Hematopoietic multipotent progenitor cell treated with erythropoietin and hydrocortisone succinate and interleukin-3 and kit ligand, for 15 days (in vitro differentiated cells): ENCODE measurements around the gene TFF2.

Experiments used
- DNase-seq: peaks from one replicate; pipeline ENCODE4 v3.0.0-alpha.2; 2015; ENCODE audit warnings: low spot score

TFF2 gene

DNA sequence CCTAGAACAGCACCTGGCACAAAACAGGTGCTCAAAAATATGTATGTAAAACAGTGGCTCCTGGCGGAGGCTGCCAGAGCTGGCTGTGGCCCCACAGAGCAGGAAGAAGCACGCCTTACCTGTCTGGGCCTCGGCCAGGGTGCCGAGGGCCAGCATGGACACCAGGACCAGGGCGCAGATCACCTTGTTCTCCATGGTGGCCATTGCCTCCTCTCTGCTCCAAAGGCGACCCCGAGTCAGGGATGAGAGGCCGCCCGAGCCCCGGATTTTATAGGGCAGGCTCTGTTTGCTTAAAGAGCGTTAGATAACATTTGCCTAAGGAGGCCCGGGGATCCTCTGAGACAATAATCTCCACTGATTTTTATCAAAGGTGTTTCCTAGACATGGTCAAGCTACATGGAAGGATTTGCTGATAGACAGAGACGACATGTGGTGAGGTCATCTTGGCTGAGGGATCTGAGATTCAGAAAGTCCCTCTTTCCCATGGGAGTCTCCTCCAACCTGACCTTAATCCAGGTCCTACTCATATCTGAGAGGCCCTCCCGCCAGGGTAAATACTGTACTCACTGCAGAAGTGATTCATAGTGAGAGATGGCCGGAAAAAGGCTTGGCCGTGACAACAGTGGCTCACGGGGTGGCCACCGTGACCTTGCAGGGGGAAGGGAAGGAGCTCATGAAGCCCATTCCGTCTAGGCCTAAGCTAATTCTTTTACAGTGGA, 15.7 kb upstream of the TFF2 start, which contains the start of gene TFF1:
TSS of gene TFF1 (minus strand) at position 244 of the 719 bp plus-strand sequence. CDS start at position 204, 40 bp downstream.
- no peak for DNase-seq

GRCh38 chr21:42365770-42366169, 15.0 kb upstream of the TFF2 start:
- no peak for DNase-seq

GRCh38 chr21:42364304-42364865, 13.6 kb upstream of the TFF2 start:
- no peak for DNase-seq

DNA sequence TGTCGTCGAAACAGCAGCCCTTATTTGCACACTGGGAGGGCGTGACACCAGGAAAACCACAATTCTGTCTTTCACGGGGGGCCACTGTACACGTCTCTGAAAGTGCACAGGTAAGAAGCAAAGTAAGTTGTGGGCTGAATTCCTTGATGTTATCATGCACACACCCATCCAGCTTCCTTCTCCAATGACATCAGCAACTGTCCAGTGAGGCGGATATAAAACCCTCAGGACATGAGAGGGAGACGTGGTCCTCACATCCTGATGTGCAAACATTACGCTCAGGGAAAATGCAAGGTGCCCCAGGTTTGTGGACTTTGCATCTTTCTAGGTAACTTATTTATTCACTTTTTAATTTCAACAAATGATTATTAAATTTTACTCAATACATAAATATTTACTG, 12.5 kb upstream of the TFF2 start:
- no peak for DNase-seq

DNA sequence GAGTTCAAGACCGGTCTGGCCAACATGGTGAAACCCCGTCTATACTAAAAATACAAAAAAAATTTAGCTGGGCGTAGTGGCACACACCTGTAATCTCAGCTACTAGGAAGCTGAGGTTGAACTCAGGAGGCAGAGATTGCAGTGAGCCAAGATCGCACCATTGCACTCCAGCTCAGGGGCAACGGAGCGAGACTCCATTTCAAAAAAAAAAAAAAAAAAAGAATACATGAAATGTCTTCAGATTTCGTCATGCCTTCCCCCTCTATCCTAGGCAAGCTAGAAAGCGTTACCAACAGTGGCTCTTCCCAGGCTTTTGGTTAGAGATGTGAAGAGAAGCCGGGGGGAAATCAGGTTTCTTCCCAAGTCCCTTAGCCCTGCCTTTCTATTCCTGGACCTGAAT, 11.9 kb upstream of the TFF2 start:
- no peak for DNase-seq

- no peak for DNase-seq
Observed at GRCh38 chr21:42362198-42362597, 11.4 kb upstream of the TFF2 start.

- no peak for DNase-seq
Observed at GRCh38 chr21:42361286-42361685, 10.5 kb upstream of the TFF2 start.

- no peak for DNase-seq
Observed at GRCh38 chr21:42360317-42360716, 9.5 kb upstream of the TFF2 start.

DNA sequence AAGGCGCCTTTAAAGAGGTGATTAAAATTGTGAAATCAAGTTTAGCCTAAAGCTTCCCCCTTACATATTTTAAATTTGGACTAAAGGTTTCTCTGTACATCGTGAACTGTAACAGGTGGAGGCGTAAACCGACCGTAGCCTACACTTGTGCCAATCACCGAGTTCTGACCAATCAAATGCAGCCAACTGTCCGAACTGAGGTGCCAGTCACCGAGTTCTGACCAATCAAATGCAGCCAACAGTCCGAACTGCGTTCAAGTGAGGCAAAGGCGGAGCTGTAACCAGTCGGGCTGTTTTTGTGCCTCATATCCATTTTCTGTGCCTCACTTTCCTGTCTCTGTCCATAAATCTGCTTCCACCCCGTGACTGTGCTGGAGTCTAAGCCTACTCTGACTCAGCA, 8.1 kb upstream of the TFF2 start:
- no peak for DNase-seq

DNA sequence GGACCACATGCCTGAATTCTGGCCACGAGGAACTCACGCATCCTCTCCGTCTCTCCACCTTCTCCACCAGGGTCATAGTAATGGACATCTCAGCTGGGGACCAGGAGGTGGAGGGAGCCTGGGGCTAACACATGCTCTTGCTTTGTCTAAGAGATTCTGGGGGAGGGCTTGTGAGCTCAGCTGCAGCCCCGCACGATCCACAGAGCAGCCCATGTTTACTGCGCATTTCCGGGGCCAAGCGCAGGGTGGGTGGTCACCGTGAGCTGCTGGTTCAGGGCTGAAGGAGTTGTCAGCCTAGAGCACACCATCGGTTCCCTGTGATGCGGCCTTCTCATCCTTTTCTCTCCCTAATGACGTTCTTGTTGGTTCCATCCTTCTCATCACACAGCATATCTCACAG, 7.5 kb upstream of the TFF2 start:
- DNase-seq: no peak

DNA sequence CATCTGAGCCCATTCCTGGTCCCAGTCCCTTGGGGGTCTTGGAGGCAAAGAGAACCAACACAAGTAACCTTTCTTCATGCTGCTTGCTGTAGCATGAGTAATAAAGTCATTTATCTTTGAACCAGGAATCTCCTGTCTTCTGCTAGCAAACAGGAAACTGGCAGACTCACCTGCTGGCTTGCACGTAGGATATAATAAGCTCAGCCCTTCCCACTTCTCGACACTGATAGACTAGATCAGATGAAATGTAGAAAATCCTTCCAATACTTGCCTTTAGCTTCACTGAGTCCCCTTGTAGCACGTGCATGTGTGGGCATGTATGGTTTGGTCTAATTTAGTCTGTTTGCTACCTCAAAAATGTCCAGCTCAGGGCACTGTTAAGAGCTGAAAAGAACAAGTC, 6.5 kb upstream of the TFF2 start:
- no peak for DNase-seq

- no peak for DNase-seq
Observed at GRCh38 chr21:42356650-42357049, 5.9 kb upstream of the TFF2 start.

DNA sequence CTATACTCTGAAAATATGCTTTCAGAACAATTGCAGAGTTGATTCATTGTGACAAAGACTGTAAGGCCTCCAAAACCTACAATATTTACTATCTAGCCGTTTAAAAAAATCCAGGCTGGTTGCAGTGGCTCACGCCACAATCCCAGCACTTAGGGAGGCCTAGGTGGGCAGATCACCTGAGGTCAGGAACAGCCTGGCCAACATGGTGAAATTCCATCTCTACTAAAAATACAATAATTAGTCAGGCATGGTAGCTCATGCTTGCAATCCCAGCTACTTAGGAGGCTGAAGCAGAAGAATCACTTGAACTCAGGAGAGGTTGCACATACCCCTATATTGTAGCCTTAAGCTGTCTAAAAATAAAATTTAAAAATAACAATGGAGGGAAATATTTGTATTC, 5.3 kb upstream of the TFF2 start:
- no peak for DNase-seq

GRCh38 chr21:42353623-42354022, 2.8 kb upstream of the TFF2 start:
- DNase-seq: no peak

DNA sequence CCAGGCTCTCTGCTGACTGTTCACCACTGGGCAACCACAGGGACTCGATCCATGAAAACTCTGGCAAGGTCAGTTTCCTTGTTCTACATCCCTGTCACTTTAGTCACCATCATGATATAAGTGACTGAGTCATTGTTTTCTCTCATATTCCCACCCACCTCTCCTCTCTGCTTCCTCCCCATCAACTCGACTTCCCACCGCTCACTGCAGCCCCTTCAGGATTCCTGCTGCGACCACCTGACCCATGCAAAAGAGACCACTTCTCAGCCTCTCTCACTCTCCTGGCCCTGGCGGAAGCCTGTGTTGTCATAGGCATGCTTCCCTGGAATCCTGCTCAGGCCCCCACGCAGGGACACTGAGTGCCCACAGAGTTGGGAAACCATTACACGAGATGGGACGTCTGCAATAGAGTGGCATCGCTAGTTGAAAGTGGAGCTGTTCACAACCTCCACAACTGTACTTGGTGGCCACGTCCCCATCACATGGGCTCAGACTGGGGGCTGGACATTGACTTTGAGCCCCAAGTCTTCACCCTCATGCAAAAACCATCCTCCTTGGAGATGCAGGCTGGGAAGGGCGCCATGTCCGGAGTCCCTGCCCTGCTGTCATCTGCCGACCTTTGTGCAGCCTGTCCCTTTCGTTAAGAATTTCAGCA, 1.8 kb upstream of the TFF2 start:
- DNase-seq: no peak

DNA sequence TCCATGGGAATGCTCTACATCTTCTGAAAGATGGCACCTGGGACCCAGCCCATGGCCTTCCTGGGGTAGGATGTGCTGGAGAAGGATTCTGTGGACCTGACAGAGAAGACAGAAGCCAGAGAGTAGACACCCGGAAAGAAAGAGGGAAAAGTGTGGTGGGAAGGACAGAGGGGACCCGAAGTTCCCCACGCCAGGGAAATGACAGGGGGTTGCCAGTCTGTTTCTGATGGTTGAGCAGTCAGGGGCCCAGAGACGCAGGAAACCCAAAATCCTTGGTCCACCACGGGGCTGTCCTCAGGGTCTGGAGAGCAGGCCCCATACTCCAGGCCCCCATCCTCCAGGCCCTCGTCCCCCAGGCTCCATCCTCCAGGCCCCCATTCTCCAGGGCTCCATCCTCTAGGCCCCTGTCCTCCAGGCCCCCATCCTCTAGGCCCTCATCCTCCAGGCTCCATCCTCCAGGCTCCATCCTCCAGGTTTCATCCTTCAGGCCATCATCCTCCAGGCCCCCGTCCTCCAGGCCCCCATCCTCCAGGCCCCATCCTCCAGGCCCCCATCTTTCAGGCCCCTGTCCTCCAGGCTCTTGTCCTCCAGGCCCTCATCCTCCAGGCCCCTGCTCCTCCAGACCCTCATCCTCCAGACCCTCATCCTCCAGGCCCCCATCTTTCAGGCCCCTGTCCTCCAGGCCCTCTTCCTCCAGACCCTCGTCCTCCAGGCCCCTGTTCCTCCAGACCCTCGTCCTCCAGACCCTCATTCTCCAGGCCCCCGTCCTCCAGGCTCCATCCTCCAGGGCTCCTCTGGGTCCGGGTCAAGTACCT, 1.0 kb upstream of the TFF2 start:
- no peak for DNase-seq

GRCh38 chr21:42350318-42350910, 380 bp downstream of the TFF2 start:
- DNase-seq: no peak

- DNase-seq: no peak
Observed at GRCh38 chr21:42349420-42350317, 1.1 kb downstream of the TFF2 start.

DNA sequence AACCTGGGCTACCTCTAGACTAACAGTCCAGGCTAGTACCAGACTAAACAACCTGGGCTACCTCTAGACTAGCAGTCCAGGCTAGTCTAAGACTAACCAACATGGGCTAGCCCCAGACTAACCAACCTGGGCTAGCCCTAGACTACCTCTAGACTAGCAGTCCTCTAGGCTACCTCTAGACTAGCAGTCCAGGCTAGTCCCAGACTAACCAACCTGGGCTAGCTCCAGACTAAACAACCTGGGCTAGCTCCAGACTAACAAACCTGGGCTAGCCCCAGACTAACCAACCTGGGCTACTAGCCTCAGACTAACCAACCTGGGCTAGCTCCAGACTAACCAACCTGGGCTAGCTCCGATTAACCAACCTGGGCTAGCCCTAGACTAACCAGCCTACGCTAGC, 2.0 kb downstream of the TFF2 start:
- no peak for DNase-seq

DNA sequence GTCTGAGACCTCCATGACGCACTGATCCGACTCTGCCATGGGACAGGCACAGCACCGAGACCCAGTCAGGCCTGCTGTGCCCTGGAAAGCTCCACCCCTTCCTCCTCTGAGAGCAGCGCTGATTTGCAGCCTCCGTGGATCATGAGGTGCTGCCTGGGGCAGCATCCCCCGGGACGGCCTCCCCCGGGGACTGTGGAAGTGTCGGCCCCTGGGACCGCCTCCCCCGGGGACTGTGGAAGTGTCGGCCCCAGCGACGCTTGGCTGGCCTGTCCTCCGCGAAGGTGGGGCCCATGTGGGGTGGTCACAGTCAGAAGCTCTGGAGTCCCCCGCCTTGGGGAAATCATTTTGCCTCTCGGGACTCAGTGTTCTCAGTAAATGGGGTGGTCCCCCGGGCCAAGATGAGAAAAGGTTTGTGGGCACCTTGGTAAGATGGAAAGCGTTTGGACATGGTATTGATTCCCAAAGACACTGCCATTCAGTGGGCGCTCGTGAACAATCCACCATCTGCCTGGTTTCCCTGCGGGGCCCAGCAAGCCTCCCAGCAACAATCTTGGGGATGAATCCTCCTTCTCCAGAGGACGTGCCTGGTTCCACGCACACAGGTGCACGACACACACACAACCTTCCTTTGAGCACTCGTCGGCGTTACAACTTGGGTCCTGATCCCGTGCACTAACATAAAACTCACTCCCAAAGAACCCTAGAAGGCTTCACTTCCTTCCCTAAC, 3.0 kb downstream of the TFF2 start:
- no peak for DNase-seq
